Astrocyte (in vitro differentiated cells and primary cell): ENCODE measurements around the gene TMEM116. TPM values are rescaled to one million over a fixed set of nuclear protein-coding genes. Genes with fewer than 3 reads are reported as not detected.

Experiments used
- DNase-seq: peaks from one replicate; pipeline ENCODE4 v3.0.0-alpha.2; 2010; ENCODE audit warnings: low read depth
- FAIRE-seq: peaks from 2 replicates; lab custom pipeline; 2011; peaks lifted over from hg19 to GRCh38; lab: Jason Lieb, UNC
- H2AFZ ChIP-seq: 2 replicates; pipeline ENCODE4 v1.6.0; 2012; ENCODE audit warnings: low read depth, low read length, inconsistent platforms
- H3K27ac ChIP-seq: 2 replicates; pipeline ENCODE4 v1.5.1; 2011; ENCODE audit warnings: low read depth, low read length, inconsistent platforms
- H3K27me3 ChIP-seq: 2 replicates; pipeline ENCODE4 v1.6.0; 2011; ENCODE audit warnings: low read length, inconsistent platforms; ENCODE audit not compliant: insufficient read depth
- H3K36me3 ChIP-seq: 2 replicates; pipeline ENCODE4 v1.5.1; 2011; ENCODE audit warnings: low read length, inconsistent platforms; ENCODE audit not compliant: insufficient read depth
- H3K4me1 ChIP-seq: 2 replicates; pipeline ENCODE4 v1.5.1; 2011; ENCODE audit warnings: low read length, inconsistent platforms; ENCODE audit not compliant: insufficient read depth
- H3K4me2 ChIP-seq: 2 replicates; pipeline ENCODE4 v1.6.0; 2012; ENCODE audit warnings: low read length, inconsistent platforms
- H3K4me3 ChIP-seq: 2 replicates; pipeline ENCODE4 v1.5.1; 2011; ENCODE audit warnings: low read depth, mild to moderate bottlenecking, low read length, inconsistent platforms; ENCODE audit not compliant: insufficient read depth
- H3K79me2 ChIP-seq: 2 replicates; pipeline ENCODE4 v1.6.0; 2012; ENCODE audit warnings: mild to moderate bottlenecking, low read length, inconsistent platforms; ENCODE audit not compliant: insufficient read depth
- H3K9ac ChIP-seq: 2 replicates; pipeline ENCODE4 v1.6.0; 2012; ENCODE audit warnings: mild to moderate bottlenecking, low read length, inconsistent platforms
- H3K9me3 ChIP-seq: 2 replicates; pipeline ENCODE4 v1.5.1; 2012; ENCODE audit warnings: low read depth, mild to moderate bottlenecking, low read length, inconsistent platforms; ENCODE audit not compliant: insufficient read depth
- H4K20me1 ChIP-seq: 2 replicates; pipeline ENCODE4 v1.6.0; 2012; ENCODE audit warnings: low read length, inconsistent platforms; ENCODE audit not compliant: insufficient read depth
- H3K27ac Mint-ChIP-seq: one replicate; pipeline ENCODE4 v1.8.0; 2021; ENCODE audit warnings: mild to moderate bottlenecking, mixed read lengths; ENCODE audit not compliant: unreplicated experiment
- H3K27me3 Mint-ChIP-seq: one replicate; pipeline ENCODE4 v1.8.0; 2021; ENCODE audit warnings: low read depth, mixed read lengths; ENCODE audit not compliant: unreplicated experiment
- H3K36me3 Mint-ChIP-seq: one replicate; pipeline ENCODE4 v1.8.0; 2021; ENCODE audit warnings: low read depth, mixed read lengths; ENCODE audit not compliant: unreplicated experiment
- H3K4me1 Mint-ChIP-seq: one replicate; pipeline ENCODE4 v1.8.0; 2021; ENCODE audit warnings: low read depth, mixed read lengths; ENCODE audit not compliant: unreplicated experiment
- H3K4me3 Mint-ChIP-seq: one replicate; pipeline ENCODE4 v1.8.0; 2021; ENCODE audit warnings: mild to moderate bottlenecking, moderate library complexity, mixed read lengths; ENCODE audit not compliant: unreplicated experiment
- H3K9me3 Mint-ChIP-seq: one replicate; pipeline ENCODE4 v1.8.0; 2021; ENCODE audit warnings: mild to moderate bottlenecking, mixed read lengths; ENCODE audit not compliant: unreplicated experiment
- EZH2 ChIP-seq: IDR thresholded peaks from 2 replicates; pipeline ENCODE4 v1.6.1; 2012; ENCODE audit warnings: mild to moderate bottlenecking, low read length, inconsistent platforms; ENCODE audit not compliant: insufficient read depth
- total RNA-seq: library from RNA; stranded (reverse); gene quantifications from 2 replicates; pipeline ENCODE4 v1.2.1, GENCODE V29; 2021
- TF ChIP-seq, protein P1 (sequence below): IDR thresholded peaks from 2 replicates; pipeline ENCODE4 v1.5.1; 2011; ENCODE audit warnings: low read depth, mild to moderate bottlenecking, inconsistent platforms, low read length, moderate library complexity; ENCODE audit not compliant: insufficient read depth

TMEM116 gene
- total RNA-seq, 1 donor from 2014 or later: 7.5 TPM

DNA sequence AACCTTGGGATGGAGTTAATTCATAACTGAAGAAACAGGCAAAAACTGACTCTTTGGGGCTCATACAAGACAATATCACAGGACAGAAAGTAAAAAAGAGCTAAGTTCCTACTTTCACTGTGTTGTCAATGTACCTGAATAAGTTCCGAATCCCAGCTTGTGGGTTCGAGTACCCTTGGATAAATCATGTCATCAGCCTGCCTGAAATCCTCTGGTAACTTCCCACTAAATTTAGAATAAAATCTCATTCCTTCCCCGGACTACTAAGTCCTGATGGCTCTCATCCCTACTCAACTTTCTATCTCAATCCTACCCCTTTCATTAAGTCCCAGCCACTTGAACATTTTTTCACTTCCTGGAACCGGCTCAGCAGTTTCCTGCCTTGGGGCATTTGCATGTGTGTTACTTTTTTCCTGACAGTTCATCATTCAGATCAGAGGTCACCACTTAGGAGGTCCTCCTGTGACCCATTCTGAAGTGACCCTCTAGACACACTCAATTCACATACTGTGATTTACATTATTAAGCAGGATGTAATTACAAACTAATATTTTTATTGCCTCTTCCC, 12.9 kb upstream of the TMEM116 start:
- DNase-seq (no peak), FAIRE-seq (no peak)
- no peak overlapping the region for H3K4me2 ChIP-seq
- H3K36me3 Mint-ChIP-seq: peaks cover 6% of the 10 kb centered on the region
- no peak overlapping the region for H3K4me3 Mint-ChIP-seq
- no peaks in the 10 kb centered on the region for H3K27me3 ChIP-seq
- H4K20me1 ChIP-seq: peaks cover 3% of the 10 kb centered on the region
- peak overlapping the region; percentile 76 for H3K27ac Mint-ChIP-seq
- H3K4me1 Mint-ChIP-seq: peaks cover 5% of the 10 kb centered on the region
- H3K9me3 ChIP-seq: no peaks in the 10 kb centered on the region
- no peak overlapping the region for H3K9ac ChIP-seq
- TF ChIP-seq EZH2: no peak
- TF ChIP-seq, protein P1, sequence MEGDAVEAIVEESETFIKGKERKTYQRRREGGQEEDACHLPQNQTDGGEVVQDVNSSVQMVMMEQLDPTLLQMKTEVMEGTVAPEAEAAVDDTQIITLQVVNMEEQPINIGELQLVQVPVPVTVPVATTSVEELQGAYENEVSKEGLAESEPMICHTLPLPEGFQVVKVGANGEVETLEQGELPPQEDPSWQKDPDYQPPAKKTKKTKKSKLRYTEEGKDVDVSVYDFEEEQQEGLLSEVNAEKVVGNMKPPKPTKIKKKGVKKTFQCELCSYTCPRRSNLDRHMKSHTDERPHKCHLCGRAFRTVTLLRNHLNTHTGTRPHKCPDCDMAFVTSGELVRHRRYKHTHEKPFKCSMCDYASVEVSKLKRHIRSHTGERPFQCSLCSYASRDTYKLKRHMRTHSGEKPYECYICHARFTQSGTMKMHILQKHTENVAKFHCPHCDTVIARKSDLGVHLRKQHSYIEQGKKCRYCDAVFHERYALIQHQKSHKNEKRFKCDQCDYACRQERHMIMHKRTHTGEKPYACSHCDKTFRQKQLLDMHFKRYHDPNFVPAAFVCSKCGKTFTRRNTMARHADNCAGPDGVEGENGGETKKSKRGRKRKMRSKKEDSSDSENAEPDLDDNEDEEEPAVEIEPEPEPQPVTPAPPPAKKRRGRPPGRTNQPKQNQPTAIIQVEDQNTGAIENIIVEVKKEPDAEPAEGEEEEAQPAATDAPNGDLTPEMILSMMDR: no peak
- no peak overlapping the region for H3K27ac ChIP-seq
- no peak overlapping the region for H3K4me3 ChIP-seq
- no peaks in the 10 kb centered on the region for H3K9me3 Mint-ChIP-seq
- peaks cover 20% of the 10 kb centered on the region for H3K79me2 ChIP-seq
- H3K36me3 ChIP-seq: peaks cover 42% of the 10 kb centered on the region
- H3K4me1 ChIP-seq: no peaks in the 10 kb centered on the region
- no peak overlapping the region for H2AFZ ChIP-seq
- H3K27me3 Mint-ChIP-seq: no peaks in the 10 kb centered on the region

DNA sequence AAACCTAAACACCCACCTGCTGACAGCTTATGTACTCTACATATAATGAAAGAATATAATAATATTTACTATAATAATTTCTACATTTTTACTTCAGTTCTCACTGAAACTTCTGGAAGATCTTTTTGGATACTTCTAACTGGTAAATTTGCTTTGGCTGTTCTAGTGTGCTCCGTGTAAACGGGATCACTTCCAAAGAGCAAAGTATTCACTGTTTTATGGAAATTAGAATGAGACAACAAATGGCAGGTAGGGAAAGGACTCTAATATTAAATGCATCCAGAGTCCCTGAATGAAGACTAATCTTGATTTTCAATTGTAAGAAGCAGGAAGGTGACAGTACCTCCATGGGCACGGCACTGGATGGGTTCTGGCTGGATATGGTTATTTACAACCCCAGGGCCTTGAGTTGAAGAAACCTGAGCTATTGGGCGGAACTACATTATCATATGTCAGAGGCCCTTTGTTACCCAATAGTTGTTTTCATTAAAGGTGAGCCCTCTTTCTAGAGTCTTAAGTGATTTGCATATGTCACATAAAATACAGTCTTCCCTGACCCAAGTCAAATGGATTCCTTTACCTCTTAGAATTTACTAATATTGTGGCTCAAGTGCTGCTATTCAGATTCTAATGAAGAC, 10.9 kb upstream of the TMEM116 start:
- no peak overlapping the region for H3K4me2 ChIP-seq
- no peak overlapping the region for H3K27ac ChIP-seq
- H3K4me1 ChIP-seq: peaks cover 8% of the 10 kb centered on the region
- no peak overlapping the region for H3K4me3 ChIP-seq
- Mint-ChIP-seq H3K4me1 (peaks cover 11% of the 10 kb centered on the region), H3K4me3 (no peak overlapping the region), H3K27me3 (no peaks in the 10 kb centered on the region), H3K27ac (no peak overlapping the region), H3K9me3 (no peaks in the 10 kb centered on the region), H3K36me3 (peaks cover 10% of the 10 kb centered on the region)
- H4K20me1 ChIP-seq: peaks cover 19% of the 10 kb centered on the region
- no peaks in the 10 kb centered on the region for H3K27me3 ChIP-seq
- no peak overlapping the region for H2AFZ ChIP-seq
- FAIRE-seq (no peak), DNase-seq (no peak)
- H3K79me2 ChIP-seq: peaks cover 36% of the 10 kb centered on the region
- TF ChIP-seq EZH2: no peak
- TF ChIP-seq, protein P1: no peak
- no peaks in the 10 kb centered on the region for H3K9me3 ChIP-seq
- H3K9ac ChIP-seq: no peak overlapping the region
- peaks cover 41% of the 10 kb centered on the region for H3K36me3 ChIP-seq
